Activated T-helper 1 cell treated with Interleukin-2 at 50 U/mL for 16 hours (primary cell): ENCODE measurements around the gene ABLIM1.

Experiments used
- DNase-seq: peaks from one replicate; pipeline ENCODE4 v3.0.0-alpha.2; 2020; ENCODE audit warnings: low read depth

The ABLIM1 gene

DNA sequence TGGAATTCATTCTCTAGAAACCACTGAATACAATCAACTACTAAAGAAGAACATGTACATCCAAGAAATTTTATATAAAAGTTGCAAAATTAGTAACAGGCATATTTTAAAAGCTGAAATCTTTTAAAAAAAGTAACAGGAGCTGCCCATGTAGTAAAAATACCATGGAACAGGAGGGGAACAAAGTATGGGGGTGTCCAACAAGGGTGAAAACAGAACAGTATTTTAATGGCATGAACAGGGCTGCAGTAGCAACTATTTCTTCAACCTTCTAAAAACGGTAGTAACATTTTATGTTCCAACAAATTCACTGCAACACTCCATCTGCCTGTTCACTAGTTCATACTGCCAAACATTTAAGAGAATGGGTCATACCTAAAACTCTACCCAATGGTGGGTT, 77.0 kb downstream of the ABLIM1 start:
- no peak for DNase-seq

DNA sequence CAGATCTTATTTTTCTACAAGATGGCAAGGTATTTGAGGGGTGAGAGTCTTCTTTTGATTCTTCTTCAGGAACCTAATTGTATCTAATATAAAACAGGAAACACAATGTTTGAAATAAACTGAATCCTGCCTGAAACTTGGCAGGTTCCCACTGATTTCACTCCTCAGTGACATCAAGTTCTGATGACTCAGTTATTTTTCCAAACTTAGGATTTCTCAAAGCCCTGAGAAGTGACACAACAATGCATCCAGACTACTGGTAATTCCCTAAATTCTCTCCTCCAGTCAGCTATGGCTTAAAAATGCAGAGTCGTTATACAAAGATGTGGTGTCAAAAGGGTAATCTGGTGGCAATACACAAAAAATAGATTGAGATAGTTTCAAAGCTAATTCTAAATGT, 80.9 kb downstream of the ABLIM1 start:
- no peak for DNase-seq

DNA sequence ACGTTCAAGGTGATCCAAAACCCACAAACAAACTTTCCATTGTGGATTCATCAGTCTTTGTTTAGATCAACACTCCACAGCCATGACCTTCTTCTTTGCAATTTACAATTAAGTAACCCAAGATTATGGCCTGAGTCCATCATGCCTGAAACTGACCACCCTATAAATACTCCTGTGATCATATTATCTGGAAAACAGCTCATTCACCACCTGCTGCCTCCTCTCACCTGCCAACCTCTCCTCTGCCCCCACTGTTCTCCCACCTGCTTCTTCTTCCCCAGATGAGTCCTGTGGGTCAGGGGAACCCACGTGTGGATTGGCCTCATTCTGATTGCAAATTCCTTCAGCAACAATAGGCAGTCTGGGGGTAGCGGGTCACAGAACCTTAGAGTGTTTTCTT, 81.4 kb downstream of the ABLIM1 start:
- no peak for DNase-seq

DNA sequence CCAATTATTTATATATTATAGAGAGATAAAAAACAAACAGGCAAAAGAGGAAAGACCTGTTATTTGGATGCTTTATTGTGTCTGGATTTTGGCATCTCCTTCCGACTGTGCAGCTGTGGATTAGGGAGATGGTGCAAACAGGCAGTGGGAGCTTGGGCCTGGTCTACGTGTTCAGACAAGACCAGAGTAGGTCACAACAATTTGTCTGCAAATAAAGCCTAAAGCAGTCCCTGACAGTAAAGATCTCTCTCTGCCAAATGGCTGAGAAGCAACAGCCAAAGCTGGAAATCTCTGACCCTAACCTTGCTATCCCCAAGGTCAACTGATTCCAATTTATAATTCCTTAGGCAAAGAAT, 82.0 kb downstream of the ABLIM1 start:
- DNase-seq: no peak

DNA sequence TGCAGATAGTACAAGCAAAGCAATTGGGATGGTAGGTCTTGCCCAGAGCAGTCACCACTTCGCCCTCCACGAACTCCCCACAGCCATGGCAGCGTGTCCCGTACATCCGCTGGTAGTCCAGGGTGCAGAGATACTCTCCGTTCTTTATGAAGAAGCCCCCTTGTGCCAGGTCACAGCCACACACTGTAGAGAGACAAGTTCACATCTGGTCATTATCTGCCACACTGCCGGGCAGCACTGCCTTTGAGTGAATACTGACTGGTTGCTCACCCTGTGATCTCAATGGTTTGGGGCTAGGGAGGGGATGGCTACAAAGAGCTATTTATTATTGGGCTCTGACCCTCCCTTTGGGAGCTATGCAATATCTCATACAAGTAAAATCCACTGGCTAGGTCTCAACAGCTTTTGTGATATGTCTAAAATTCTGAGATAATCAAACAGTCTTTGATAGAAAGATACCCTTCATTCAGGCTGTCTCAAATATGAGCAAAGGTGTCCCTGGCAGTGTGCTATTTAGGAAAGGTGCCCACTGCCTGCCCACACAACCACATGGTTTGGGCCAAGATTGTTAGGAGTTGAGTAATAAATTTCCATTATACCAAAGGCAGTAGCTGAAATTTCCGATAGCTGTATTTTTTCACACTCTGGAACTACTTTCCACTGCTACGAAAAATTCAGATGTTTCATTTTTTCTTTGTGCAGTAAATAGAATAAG, 82.5 kb downstream of the ABLIM1 start:
- DNase-seq: no peak

DNA sequence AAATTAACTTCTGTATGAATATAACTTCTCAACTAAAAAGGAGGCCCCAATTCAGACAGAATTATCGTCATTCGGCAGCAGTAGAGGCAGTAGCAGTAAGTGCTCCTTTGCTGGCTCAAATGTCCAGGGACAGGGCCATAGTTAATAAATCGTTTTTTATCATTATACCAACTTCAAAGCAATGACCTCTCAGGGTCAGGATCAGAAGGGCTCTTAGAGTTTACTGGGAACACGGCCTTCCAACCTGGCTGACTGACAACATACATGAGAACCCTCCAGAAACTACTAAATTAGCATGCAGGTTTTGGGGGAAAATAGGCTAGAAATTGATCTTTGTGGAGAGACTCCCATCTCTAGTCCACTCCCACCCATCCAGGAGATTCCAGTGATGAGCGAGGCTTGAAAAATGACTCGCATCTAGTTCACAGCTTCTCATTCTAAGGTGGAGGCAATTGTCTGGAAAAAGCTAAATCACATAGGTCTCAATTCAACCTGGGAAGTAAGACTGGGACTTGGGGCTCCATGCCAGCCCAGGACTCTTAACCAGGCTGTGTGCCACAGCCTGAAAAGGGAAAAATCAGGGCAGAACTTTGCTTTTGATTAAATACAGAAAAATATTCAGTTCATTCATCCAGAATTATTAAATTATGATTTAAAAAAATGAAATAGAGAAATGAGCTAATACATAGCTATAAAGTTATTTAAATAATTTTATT, 84.6 kb downstream of the ABLIM1 start:
- DNase-seq: no peak

DNA sequence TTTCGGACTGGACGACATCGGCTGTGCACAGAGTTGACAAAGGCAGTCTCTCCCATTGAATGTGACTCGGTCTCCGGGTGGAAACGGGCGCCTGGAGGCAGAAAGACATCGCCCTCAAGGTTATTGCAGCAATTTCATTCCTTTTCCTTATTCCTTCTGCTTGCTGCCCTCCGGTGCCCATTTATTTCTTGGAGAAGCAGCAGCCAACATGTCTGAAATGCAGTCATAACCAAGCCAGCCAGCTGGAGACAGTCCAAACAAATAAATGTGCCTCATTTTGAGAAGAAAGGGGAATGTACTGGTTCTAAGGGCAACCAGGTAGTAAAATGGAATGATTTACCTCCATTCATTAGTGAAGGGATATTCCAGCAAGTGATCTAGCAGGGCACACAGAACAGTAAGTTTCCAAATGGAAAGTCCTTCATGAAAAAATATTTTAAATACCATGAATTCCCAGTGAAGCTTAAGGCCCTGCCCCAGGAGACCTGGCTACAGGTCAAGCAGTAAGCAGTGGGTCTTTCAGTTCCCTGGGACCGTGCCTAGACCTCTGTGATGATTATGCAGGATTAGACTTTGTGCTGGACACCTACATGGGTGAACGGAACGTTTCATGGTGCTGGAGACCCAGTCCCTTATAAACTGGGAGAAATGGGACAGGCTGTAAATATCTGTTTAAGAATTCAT, 86.6 kb downstream of the ABLIM1 start:
- no peak for DNase-seq

DNA sequence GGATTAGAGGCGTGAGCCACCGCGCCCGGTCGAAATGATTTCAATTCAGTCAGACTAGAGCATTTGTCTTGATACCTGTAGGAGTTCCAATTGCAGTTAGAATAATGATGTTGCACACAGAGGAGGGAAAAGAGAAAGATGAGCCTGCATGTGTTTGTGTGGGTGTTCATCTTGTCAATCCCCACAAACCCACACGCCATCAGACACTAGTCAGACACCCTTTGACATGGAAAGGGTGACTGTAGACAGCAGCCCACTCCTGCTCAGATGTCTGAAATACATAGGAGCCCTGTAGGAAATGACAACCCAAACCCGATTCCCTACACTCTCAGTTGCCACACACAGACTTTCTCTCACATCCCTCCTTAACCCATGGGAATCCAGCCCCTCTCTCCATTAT, 92.0 kb downstream of the ABLIM1 start:
- DNase-seq: no peak

DNA sequence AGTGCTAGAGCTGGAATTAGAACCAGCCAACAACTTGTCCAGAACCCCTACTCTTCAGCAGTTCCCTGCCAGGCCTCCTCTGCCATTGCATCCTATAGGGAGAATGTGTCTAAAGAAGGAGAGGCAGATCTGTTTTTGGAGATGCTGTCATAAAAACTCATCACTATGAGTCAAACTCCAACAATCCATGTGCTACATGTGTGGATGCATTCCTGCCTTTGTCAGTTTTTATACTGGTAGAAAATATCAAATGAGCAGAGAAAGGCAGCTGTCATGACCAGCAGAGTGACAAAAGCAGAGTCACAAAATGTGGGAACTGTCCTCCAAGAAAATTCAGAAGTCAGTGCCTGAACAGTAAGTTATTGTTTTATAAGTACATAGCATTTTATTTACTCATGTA, 93.0 kb downstream of the ABLIM1 start:
- DNase-seq: no peak

DNA sequence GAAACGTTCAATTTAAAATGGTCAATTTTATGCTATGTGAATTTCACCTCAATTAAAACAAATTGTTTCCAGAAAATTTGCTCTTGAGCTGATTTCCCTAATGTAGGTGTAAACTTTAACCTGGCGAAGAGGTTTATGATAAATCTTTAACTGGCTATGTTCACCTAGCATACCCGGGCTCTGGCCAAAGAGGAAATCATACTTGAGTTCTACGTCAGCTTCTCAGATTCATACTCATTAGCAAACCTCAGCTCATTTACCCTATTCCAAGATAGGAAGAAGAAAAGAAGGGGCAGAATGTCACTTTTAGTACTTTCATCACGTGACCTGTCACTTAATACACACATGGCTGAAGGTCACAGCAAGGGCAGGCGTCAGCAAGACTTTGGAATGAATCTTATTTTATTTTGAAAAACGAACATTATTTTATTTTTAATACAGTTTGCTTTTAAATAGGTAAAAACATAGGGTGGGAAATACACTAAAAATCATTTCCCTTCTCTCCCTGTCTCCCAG, 97.0 kb downstream of the ABLIM1 start:
- DNase-seq: no peak

DNA sequence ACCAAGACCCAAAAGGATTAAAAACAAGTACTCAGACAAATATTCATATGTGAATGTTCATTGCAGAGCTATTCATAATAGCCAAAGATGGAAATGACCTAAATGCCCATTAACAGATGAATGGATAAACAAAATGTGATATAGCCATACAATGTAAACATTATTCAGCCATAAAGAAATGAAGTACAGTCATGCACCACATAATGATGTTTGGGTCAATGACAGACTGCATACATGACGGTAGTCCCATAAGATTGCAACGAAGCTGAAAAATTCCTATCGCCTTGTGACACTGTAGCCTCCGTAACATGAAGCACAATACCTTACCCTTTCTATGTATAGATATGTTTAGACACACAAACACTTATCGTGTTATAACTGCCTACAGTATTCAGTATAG, 97.9 kb downstream of the ABLIM1 start:
- DNase-seq: no peak

DNA sequence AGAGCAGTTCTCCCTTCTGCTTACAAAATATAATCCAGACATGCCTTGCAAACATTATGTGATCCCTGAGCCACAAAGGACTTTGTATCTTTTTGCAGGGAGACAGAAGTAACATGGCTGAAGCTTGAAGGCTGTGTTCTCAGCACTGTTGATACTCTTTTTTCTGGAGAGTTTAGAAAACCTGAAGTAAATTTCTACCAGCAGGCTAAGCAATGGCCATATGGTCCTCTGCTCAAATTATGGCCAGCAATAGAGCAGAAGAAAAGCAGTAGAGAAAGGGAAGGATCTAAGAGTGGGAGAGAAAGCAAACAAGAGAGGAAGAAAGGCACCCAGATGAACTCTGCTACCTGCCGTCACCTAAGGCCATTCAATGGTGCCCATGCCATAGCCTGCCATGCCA, 98.4 kb downstream of the ABLIM1 start:
- DNase-seq: no peak

DNA sequence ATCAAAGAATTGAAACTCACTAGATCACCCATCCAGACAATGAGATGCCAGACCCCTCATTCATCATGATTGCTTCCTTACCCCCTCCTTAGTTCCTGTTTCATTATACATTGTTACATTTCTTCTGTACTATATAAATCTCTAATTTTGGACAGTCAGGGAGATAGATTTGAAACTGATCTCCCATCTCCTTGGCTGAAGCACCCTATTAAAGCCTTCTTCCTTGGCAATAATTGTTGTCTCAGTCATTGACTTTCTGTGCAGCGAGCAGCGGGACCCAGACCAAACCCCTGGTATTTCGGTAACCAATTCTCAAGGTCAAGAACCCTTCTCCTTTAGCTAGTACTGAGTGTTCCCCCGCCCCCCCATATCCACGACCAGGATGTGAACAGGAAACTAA, 100.2 kb downstream of the ABLIM1 start:
- DNase-seq: no peak

DNA sequence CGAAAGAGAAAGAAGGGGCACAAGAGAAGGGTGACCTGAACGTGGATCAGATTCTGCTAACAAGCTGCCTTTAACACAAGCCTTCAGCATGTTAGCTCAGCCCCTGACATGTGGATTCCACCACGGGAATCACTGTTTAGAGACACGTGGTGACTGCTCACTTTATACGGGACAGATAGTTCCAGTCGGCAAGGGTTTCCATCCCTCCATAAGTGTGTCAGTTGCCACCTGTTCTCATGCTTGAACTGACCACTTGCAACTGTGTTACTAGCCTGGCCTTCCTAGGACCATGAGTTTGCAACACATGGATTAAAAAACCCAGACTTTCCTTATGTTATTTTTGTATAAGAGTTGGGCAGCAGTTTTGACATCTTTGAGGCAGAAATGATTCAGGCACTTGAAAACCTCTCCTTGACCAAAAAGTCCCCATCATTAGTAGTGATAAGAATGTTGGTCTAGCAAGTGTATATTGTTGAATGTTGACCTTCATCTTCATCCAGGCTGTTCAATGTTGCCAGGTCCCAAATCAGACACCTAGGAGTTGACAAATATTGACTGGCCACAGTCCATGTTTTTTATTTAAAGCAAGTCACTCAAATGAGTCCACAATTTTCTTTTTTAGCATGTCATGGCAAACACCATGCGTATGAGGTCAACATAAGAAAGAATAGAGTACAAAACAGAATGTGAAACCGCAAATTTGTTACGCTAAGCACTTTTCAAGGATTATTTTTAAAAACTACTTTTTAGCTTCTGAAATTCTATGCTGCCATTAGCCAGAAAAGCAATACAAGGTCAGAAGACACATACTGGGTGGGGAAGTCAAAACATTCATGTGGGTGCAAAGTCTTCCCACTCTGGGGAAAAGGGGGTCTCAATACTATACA, 101.6 kb downstream of the ABLIM1 start:
- no peak for DNase-seq

DNA sequence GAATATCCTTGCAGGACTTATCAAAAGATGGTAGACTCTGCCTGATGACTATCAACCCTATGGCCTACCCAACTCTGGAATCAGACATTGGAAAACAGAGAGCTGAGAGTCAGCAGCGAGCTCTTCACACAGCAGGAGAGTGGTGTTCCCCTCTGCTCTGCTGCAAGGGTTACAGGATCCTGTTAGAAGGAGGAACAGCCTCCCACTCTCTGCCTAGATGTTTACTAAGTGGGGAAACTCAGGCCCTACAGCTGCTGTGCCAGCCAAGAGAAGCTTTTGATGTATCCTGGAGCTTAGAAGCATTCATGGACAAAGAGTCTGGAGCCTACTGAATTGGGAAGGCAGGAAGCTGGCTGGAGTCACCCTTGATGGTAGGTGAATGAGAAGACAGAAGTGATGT, 104.6 kb downstream of the ABLIM1 start:
- DNase-seq: no peak

DNA sequence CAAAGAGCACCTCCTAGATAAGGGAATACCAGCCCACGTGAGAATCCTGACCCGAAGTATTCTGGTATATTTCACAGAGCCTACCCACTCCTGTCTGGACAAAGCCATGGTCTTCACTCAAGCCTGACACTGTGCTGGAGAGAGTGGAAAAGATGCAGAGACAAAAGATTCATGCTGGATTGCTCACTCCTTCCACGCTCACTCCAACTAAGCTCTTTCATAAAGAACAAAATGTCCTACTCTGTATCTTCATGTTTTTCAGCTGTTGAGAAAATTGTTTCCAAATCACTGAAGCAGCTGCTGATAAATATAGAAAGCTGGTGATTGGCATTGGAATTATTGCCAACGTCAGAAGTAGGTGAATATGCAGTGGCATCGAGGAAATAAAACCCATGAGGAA, 106.0 kb downstream of the ABLIM1 start:
- no peak for DNase-seq

DNA sequence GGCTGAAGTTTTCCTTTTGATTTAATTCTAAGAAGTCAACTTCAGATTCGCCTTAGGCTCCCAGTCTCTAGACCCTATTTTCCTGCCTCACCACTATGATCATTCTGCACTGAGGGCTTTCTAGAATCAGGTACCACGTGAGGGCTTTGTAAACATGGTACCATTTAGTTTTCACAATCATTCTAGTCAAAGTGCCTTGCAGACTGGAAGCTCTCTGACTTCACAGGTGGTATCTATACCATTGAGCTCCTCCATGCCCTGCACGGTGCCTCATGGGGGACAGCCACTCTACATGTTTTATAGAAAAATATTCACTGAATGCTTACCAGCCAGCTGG, 106.5 kb downstream of the ABLIM1 start:
- DNase-seq: no peak

DNA sequence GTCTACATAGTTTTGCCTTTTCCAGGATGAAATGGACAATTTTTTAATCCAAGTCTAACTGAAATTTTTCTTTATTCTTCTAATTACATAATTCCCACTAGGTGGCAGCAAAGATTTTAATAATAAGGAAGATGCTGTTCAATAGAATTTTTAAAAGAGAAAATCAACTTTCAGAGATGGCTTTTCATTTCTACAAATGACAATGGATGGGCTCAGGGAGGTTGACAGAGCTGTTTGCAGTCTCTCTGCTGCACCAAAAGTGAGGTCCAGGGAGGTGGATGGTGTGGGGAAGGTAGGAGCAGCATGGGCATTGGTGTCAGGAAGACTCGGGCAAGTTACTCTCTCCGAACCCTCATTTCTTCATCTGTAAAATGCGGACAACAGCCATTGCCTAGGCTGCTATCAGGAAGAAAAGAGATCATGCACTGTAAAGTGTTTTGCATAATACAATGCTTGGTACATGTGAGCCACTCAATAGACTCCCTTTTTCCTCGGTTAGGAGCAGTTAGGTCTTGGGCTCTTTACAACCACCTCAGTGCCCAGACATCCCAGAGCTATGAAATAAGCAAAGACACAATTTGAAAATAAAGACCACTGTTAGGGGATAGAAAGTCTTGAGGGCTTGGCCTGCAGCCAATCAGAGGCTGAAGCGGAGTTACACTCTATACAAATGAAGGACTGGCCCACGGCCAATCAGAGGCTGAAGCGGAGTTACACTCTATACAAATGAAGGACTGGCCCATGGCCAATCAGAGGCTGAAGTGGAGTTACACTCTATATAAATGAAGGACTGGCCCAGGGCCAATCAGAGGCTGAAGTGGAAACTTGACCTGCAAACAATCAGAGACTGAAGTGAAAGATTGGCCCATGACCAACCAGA, 107.1 kb downstream of the ABLIM1 start:
- no peak for DNase-seq

DNA sequence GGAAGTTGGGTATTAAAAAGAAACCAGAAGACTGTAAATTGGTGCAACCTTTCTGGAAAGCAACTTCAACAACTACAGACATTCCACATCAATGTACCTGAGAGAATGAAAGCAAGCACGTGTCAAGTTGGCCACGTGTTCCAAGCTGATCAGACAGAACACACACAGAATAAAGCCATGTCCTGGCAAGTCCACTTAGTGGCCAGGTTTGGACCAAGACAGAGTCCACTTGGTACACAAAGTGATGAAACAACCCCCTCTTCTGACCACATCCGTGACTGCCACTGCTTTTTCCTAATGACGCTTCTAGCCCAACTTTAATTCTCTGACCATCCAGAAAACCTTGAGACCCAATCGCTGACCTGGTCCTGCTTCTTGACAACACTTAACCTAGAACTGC, 109.4 kb downstream of the ABLIM1 start:
- DNase-seq: no peak

DNA sequence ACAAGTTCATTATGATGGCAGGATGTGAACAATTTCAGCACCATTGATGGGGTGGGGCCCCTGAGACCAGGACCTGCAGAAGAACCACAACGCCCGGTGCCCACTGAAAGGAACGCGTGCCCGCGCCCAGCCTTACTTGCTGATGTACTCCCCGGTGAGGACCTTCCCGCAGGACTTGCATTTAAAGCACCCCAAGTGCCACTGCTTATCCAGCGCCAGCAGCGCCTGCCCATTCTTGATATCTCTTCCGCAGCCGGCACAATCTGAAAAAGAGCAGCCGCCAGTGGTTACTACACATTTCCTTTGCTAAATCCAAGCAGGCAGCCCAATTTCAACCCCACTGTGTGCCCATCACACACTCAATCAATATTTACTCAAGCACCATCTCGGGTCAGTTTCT, 110.6 kb downstream of the ABLIM1 start:
- DNase-seq: no peak

DNA sequence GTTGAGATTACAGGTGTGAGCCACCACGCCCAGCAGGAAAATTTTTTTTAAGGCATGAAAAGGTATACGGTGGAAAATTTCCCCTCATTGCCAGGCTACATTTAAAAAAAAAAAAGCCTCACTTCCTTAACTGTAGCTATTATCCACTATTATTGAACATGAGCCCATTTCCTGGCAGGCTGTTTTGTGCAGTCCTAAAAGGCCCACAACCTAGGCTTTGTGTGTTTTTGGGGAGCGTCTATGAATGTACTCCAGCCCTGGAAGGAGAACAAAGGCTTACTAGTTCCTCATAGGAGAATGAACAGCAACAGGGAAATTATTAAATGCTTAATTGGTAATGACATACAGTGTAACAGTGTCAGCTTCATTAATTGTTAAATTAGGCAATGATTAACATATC, 111.0 kb downstream of the ABLIM1 start:
- DNase-seq: no peak
